ENCODE results near the gene PHLDA3.

- TF ChIP-seq CTCF (IDR thresholded peaks at IDR 0.05) (no peak), POLR2A (IDR thresholded peaks at IDR 0.05) (no peak)
Observed at GRCh38 chr1:201517631-201518030, 48.6 kb upstream of the PHLDA3 start.
